Spinal cord (tissue), 10 donors: ENCODE measurements around the gene CCDC82. TPM values are rescaled to one million over a fixed set of nuclear protein-coding genes. Genes with fewer than 3 reads are reported as not detected.

Source experiments
- DNase-seq, 6 donors: peaks; one replicate each; pipeline versions ENCODE4 v3.0.0 to v3.0.0-alpha.2; 2013 to 2015; ENCODE audit warnings: low spot score in 6 of 6, low read depth in 4 of 6
- H3K27ac ChIP-seq: one replicate; pipeline ENCODE4 v1.5.1; 2013; ENCODE audit warnings: low read depth, low read length, control low read depth
- H3K27me3 ChIP-seq: one replicate; pipeline ENCODE4 v1.6.1; 2013; ENCODE audit warnings: low read length; ENCODE audit not compliant: control insufficient read depth, insufficient read depth
- H3K36me3 ChIP-seq: one replicate; pipeline ENCODE4 v1.6.1; 2013; ENCODE audit warnings: low read length; ENCODE audit not compliant: control insufficient read depth, insufficient read depth
- H3K4me1 ChIP-seq: one replicate; pipeline ENCODE4 v1.6.1; 2013; ENCODE audit warnings: low read length; ENCODE audit not compliant: control insufficient read depth, insufficient read depth
- H3K4me3 ChIP-seq: one replicate; pipeline ENCODE4 v1.5.1; 2013; ENCODE audit warnings: low read depth, low read length, control low read depth
- H3K9me3 ChIP-seq: one replicate; pipeline ENCODE4 v1.6.1; 2013; ENCODE audit warnings: low read length; ENCODE audit not compliant: control insufficient read depth, insufficient read depth
- WGBS: methylation state at CpG from one replicate; pipeline ENCODE4 v1.1.5; 2013; ENCODE audit warnings: missing lambda C conversion rate; ENCODE audit not compliant: insufficient coverage; 5-methylcytosine and 5-hydroxymethylcytosine counted together
- polyA plus RNA-seq, 2 donors: library from polyadenylated mRNA; unstranded; fragments of 120-200 nt; gene quantifications; one replicate each; pipeline ENCODE4 v1.2.1, GENCODE V29; 2013; ENCODE audit not compliant: insufficient read length in 2 of 2
- total RNA-seq, 2 donors: library from RNA; depleted of rRNA in 1 of 2; stranded (reverse); fragments of 120-200 nt in 1 of 2; fragments of >200 nt in 1 of 2; gene quantifications; one replicate each; pipeline versions ENCODE4 v1.2.3 to v1.2.4, GENCODE V29; 2013 to 2014
- donor health status: healthy.

Gene CCDC82
- total and polyA plus RNA-seq, 4 donors: 33.9 to 76.8 (median 57.2) TPM

DNA sequence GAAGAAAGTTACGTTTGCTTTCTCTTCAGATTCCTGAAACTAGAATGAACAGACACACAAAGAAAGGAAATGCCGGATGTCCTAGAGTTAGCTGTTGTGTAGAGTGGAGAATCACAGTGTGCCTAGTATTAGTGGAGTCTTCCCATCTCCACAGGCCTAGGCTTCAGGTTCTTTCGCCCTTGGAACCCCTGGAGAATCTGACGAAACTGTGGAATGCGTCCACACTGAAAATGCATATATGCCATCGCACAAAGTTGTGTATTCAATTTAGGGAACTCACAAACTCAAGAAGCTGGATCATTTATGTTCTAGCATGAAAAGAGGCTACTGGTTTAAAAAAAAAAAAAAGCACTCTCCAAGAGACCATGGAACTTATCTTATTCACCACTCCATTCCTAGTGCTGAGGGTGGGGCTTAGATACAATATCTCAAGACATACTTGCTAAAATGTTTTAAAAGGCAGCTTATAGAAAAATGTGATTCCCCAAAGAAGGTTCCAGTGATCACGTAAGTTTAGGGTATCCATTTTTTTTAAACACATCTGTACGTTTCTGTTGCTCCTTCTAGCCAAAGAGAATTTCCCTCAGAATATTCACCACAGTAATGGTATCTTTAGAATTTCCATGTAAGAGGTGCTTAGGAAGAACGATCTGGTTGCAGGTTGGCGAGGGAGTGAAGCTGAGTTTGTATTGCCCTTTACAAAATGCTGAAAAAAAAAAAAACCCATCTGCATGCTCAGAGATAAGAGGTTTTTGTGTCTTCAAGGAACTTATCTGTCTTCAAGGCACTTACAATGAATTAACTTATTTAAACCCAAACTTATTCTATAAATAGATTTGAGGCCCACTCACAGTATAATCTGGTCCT, 66.7 kb downstream of the CCDC82 start:
- no peaks in the 10 kb centered on the region for H3K9me3 ChIP-seq
- no CpG with 5 or more reads among the region's 10 CpGs for WGBS
- H3K27me3 ChIP-seq: no peaks in the 10 kb centered on the region

DNA sequence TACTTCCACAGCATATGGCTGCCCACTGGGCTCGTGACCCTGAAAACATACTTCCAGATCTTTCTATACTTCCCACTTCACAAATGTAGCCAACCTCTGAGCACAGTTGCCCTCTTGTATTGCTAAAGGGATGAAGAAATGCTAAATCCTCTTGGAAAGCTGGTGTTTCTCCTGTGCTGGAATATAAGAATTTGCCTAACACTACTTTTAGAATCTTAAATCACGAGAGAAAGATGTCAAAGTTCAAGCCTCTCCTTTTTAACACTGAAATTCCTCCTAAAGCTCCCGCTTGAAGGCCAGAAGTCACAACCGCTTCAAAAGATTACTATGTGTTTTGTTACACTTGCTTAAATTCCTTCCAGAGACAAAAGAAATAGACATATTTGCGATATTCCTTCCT, 68.6 kb downstream of the CCDC82 start:
- H3K27me3 ChIP-seq: no peaks in the 10 kb centered on the region
- no peak for DNase-seq
- H3K4me3 ChIP-seq: no peak overlapping the region
- no peaks in the 10 kb centered on the region for H3K36me3 ChIP-seq
- H3K27ac ChIP-seq: no peak overlapping the region
- H3K9me3 ChIP-seq: no peaks in the 10 kb centered on the region
- H3K4me1 ChIP-seq: peaks cover 4% of the 10 kb centered on the region
- 71% methylated on average over 1 of the region's 5 CpGs for WGBS

More for the DNA sequence above, 66.7 kb downstream of the CCDC82 start:
- Histone ChIP-seq H3K4me1 (no peaks in the 10 kb centered on the region), H3K4me3 (no peak overlapping the region), H3K27ac (no peak overlapping the region), H3K36me3 (no peaks in the 10 kb centered on the region)
- no peak for DNase-seq

DNA sequence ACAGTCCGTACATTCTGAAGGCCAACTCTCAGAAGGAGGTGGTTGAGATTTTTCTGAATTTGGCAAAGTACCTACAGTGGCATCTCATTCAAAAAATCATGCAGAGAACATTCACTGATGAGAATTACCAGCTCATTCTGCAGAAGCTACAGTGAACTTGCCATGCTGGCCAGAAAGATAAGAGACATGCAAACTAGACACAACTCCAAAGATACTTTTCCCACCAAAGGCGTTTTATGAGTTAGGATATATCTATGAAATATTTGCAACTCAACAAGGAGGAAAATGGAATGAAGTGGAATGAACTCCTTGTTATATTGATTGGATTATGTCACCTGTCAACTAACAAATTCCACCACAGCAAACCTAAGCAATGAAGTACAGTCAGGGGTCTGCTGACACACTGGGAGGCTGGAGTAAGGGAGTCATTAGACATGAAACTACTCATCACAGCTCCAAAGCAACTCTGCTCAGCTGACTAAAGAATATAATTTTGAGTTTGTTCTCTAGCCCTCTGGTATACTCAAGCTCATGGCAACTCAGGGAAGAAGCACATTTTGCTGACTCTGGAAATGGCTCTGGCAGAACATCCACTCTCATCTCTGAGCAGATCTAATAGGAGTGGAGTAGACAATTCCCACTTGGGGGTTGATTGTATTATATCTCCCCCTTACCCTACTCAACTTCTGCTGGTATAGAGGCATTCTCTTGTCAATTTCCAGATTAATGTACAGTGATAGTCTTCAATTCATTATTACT, 69.6 kb downstream of the CCDC82 start:
- Histone ChIP-seq H3K36me3 (no peaks in the 10 kb centered on the region), H3K9me3 (no peaks in the 10 kb centered on the region), H3K4me1 (peaks cover 4% of the 10 kb centered on the region), H3K27me3 (no peaks in the 10 kb centered on the region), H3K4me3 (no peak overlapping the region), H3K27ac (no peak overlapping the region)
- no CpG with 5 or more reads among the region's 2 CpGs for WGBS
- no peak for DNase-seq

DNA sequence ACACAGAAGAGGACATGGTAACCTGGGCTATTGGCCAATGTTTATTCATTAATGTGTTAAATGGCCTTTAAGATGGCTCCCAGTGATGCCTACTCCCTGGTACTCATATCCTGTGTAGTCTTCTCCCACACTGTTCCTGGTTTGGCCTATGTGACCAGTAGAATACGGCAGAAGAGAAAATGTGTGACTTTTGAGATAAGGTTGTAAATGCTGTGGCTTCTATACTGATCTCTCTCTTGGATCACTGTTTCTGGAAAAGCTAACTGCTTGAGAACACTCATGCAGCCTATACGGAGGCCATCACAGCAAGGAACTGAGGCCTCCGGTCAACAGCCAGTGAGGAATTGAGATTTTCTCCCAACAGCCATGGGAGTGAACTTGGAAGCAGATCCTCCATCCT, 70.9 kb downstream of the CCDC82 start:
- peaks cover 12% of the 10 kb centered on the region for H3K4me1 ChIP-seq
- H3K9me3 ChIP-seq: no peaks in the 10 kb centered on the region
- no peaks in the 10 kb centered on the region for H3K36me3 ChIP-seq
- WGBS: no CpG with 5 or more reads among the region's 3 CpGs
- no peaks in the 10 kb centered on the region for H3K27me3 ChIP-seq
- H3K4me3 ChIP-seq: no peak overlapping the region
- no peak overlapping the region for H3K27ac ChIP-seq
- no peak for DNase-seq

DNA sequence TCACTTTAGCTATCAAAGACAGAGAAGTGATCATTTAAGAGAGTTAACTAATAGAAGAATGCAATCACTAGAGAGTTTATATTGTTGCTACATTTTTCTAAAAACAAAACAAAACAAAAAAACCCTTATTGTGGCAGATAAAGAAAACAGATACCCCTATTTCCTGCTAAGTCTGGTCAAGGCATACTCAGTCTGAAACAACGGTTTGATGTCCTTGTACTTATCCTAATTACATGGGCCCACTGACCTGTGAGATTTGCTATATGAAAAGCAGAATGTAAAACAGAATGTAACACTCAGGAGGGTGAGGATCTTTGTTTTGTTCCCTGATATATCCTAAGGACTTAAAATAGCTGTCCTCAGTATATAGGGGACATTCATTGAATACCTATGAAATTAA, 71.3 kb downstream of the CCDC82 start:
- no peaks in the 10 kb centered on the region for H3K27me3 ChIP-seq
- H3K36me3 ChIP-seq: no peaks in the 10 kb centered on the region
- H3K4me3 ChIP-seq: no peak overlapping the region
- H3K27ac ChIP-seq: no peak overlapping the region
- no CpG with 5 or more reads among the region's 1 CpG for WGBS
- no peak for DNase-seq
- no peaks in the 10 kb centered on the region for H3K9me3 ChIP-seq
- peaks cover 12% of the 10 kb centered on the region for H3K4me1 ChIP-seq

DNA sequence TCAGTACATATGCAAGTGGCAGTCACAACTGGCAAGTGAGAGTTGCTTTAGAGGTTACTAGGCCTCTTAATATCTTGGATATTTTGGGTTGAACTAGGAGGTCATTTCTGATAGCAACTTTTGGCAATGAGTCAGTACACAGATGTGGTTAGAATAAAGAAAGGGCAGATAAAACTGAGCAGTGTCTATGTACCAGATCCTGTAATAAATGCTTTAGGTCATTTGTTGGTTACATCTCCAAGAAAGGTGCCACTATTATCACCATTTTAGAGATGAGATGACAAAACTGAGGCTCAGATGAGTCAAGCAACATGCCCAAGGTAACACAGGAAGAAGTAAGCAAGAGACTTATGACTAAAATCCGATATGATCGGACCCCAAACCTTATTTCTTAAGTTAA, 71.7 kb downstream of the CCDC82 start:
- H3K27me3 ChIP-seq: no peaks in the 10 kb centered on the region
- no CpG with 5 or more reads among the region's 2 CpGs for WGBS
- no peaks in the 10 kb centered on the region for H3K36me3 ChIP-seq
- peaks cover 12% of the 10 kb centered on the region for H3K4me1 ChIP-seq
- no peak for DNase-seq
- H3K4me3 ChIP-seq: no peak overlapping the region
- no peak overlapping the region for H3K27ac ChIP-seq
- H3K9me3 ChIP-seq: no peaks in the 10 kb centered on the region

DNA sequence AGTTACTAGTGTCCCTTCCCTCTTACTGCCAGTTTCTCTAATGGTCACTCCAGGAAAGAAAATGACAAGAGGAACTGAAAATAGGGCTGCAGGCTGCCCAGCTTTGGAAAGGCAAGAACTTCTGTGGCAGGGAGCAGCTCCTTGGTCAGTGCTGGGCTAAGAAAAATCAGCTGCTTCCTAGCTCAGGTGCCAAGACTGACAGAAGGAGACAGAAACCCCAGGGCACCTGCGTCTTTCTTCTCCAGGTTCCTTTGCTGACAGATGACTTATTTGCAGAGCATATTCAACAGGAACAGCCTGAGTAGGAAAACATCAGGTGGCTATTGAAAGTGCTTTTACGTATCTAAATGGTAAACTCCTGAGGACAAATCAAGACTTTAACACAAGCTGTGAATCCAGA, 72.1 kb downstream of the CCDC82 start:
- no peak for DNase-seq
- no peak overlapping the region for H3K4me3 ChIP-seq
- no CpG with 5 or more reads among the region's 2 CpGs for WGBS
- H3K9me3 ChIP-seq: no peaks in the 10 kb centered on the region
- no peaks in the 10 kb centered on the region for H3K36me3 ChIP-seq
- H3K27me3 ChIP-seq: no peaks in the 10 kb centered on the region
- peaks cover 12% of the 10 kb centered on the region for H3K4me1 ChIP-seq
- H3K27ac ChIP-seq: no peak overlapping the region

DNA sequence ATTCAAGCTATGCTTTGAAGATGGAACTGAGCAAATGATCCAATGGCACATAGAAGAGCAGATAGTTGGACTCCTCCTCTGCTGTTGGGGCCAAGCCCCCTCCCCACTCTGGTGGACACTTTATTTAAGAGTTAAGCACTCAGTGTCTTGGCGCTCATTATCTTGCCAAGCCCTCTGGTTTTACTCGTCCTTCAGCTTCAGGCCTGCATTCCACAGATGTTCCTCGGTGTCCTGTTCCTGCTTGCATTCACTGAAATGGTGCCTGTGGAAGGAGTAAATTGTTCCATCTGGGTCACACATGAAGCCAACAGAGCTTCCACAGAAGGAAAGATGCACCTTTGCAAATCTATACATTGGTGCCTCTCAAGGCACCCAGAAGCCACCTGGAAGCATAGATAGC, 72.8 kb downstream of the CCDC82 start:
- H3K27ac ChIP-seq: no peak overlapping the region
- no peaks in the 10 kb centered on the region for H3K36me3 ChIP-seq
- no CpG with 5 or more reads among the region's 3 CpGs for WGBS
- no peak overlapping the region for H3K4me3 ChIP-seq
- no peak for DNase-seq
- peaks cover 14% of the 10 kb centered on the region for H3K4me1 ChIP-seq
- H3K27me3 ChIP-seq: no peaks in the 10 kb centered on the region
- no peaks in the 10 kb centered on the region for H3K9me3 ChIP-seq

DNA sequence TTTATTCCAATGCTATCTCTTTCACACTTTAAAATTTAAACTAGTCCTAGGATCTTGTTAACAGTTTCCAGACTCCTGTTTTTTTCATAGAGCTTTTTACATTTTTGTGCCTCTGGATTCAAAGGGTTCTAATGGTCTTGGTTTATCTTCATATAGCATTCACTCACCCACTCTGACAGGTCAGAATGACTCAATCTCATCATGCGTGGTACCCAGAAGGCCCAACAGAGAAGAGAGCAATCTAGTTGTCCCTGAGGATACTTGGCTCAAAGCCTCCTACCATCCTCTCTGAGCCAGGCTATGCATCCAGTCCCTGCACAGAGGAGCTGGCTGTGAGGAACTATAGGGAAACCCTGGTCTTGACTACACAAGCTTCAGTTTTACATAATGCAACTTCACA, 74.2 kb downstream of the CCDC82 start:
- WGBS: no CpG with 5 or more reads among the region's 1 CpG

More for the DNA sequence above, 74.2 kb downstream of the CCDC82 start:
- Histone ChIP-seq H3K4me3 (no peak overlapping the region), H3K9me3 (no peaks in the 10 kb centered on the region), H3K27me3 (no peaks in the 10 kb centered on the region), H3K4me1 (peaks cover 17% of the 10 kb centered on the region), H3K36me3 (no peaks in the 10 kb centered on the region), H3K27ac (no peak overlapping the region)
- no peak for DNase-seq
